GM12874 (cell line): ENCODE measurements around the gene ADAM8.

Experiments
- TF ChIP-seq, protein P1 (sequence below): IDR thresholded peaks from 2 replicates; pipeline ENCODE4 v1.5.1; 2011; ENCODE audit warnings: low read depth, mild to moderate bottlenecking, control low read depth, low read length, moderate library complexity; ENCODE audit not compliant: insufficient read depth

The ADAM8 gene

DNA sequence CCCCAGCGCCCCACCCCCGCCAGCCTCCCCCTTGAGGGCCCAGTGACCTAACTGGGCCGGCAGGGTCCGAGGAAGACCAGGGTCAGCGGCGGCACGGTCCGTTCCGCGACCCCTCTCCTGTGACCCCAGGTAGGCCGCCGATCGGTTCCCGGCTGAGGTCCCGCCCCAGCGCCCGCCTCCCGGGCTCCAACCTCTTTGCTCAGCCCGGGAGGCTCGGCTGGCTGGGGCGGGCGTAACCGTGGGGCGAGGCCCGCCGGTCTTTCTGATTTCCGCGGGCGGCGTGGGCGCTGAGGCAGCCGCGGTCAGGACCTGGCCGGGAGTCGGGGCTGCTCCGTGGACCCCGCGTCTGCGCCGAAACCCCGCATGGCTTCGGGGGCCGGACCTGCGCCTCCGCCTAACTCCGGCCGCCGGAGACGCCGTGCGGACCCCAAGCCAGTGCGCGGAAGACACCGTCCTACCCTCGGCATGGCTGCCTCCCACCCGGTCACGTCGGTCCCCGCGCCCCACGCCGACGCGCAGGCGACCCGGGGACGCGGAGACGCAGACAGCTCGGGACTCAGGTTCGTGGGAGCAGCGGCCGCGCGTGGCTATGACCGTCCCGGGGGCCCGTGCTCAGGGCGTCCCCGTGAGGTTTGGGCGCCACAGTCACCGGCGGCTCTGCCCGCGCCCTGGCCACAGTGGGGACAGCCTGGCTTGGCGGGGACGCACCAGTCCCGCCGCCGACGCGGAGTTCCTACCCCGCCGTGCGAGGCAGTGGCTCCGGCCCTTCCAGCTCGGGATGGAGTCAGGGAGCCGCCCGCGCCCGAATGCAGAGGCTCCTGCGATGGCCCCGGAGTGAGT is 40.0 kb downstream of the ADAM8 start:
- TF ChIP-seq, protein P1, sequence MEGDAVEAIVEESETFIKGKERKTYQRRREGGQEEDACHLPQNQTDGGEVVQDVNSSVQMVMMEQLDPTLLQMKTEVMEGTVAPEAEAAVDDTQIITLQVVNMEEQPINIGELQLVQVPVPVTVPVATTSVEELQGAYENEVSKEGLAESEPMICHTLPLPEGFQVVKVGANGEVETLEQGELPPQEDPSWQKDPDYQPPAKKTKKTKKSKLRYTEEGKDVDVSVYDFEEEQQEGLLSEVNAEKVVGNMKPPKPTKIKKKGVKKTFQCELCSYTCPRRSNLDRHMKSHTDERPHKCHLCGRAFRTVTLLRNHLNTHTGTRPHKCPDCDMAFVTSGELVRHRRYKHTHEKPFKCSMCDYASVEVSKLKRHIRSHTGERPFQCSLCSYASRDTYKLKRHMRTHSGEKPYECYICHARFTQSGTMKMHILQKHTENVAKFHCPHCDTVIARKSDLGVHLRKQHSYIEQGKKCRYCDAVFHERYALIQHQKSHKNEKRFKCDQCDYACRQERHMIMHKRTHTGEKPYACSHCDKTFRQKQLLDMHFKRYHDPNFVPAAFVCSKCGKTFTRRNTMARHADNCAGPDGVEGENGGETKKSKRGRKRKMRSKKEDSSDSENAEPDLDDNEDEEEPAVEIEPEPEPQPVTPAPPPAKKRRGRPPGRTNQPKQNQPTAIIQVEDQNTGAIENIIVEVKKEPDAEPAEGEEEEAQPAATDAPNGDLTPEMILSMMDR, result no peak

DNA sequence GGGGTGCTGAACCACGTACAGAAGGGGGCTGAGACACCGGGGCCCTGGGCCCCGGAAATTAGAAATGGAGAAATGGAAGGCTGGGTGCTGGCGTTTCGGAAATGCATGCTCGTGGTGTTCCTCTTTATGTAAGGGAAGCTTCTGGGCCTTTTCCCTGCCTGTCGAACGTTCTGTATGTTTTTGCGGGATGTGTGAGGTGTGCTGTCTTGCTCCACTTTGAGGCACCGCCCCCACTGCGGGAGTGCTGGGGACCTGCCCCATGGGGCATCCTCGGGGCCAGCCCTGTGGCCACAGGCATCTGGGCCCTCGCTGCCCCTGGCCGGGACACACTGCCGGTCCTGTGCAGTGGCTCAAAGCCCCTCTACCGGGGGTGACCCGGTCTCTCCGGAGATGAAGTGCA is 40.7 kb downstream of the ADAM8 start:
- TF ChIP-seq, protein P1, result no peak

DNA sequence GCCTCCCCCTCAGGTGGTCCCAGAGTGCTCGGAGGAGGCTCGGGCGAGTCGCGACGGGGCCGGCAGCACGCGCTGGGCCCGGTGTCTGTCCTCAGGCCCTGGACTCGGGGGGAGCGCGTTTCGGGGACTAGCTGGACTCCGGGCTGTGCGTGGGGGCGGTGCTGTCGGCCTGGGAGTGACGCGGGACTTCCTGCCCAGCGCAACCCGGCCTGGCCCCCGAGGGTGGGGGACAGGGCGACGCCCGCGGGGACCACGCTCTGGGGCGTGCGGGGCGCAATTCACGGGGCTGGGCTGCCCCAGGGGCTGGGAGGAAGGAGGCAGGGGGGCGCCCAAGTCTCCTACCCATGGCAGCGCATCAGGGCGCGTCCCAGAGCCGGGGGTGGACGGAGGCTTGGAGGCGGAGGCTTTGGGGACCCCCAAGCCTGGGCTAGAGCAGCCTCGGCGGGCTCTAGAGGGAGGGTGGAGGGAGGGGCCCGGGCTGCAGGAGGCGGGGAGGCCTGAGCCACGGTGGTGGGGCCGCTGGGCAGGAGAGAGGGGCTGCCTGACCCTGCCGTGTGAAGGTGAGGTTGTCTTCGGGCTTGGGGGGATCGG is 41.3 kb downstream of the ADAM8 start:
- TF ChIP-seq, protein P1, result no peak

DNA sequence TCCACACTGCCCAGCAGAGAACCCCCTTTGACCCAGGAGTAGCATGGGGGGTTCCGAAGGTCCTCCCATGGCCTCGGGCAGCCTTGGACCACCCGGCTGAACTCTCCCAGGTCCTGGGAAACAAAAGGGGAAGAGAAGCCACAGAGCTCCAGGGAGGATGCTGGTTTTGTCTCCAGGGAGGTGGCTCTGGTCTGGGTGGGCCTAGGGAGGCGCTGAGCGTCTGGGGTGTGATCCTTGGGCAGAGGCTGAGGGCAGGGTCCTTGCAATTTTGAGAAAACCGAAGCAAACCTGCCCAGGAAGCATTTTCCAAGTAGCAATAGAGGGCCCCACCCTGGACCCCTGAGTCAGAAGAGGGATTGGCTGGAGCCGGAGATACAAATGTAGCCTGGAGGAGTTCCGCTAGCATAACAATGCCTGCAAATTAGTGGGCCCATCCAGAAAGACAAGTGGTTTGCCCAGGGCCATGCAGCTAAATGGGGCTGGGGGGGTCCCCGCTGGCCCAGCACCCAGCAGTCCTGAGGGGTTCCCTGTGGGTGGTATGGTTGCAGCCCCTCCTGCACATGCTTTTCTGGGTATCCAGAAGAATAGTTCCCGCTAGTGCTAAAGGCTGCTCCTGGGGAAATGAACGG is 44.6 kb downstream of the ADAM8 start:
- TF ChIP-seq, protein P1, result no peak

DNA sequence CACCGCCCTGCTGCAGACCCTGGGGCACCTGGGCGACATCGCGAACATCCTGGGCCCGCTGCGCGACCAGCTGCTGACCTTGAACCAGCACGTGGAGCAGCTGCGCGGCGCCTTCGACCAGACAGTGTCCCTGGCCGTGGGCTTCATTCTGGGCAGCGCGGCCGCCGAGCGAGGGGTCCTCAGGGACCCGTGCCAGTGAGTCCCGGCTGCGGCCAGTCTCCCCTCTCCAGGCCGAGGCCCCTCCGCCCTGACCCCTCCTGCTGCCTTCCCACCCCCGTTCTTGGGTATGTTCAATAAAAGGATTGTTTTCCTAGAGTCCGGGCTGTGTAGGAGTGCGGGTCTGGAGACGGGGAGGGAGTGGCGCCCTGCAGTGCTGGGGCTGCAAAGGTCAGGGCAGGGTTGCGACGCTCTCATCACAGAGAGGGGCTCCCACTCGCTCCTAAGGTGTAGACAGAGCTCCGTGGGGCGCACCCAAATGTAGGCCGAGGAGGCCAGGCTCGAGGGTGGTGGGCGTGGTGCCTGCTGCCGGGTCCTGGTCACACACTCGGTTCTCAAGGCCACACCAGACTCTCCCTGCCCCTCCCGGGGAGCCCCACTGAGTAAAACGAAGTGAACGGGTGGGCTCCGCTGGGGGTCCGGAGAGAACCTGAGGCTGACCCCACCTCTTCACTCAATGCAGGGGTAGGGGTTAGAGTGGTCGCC is 45.3 kb downstream of the ADAM8 start:
- TF ChIP-seq, protein P1, result no peak

DNA sequence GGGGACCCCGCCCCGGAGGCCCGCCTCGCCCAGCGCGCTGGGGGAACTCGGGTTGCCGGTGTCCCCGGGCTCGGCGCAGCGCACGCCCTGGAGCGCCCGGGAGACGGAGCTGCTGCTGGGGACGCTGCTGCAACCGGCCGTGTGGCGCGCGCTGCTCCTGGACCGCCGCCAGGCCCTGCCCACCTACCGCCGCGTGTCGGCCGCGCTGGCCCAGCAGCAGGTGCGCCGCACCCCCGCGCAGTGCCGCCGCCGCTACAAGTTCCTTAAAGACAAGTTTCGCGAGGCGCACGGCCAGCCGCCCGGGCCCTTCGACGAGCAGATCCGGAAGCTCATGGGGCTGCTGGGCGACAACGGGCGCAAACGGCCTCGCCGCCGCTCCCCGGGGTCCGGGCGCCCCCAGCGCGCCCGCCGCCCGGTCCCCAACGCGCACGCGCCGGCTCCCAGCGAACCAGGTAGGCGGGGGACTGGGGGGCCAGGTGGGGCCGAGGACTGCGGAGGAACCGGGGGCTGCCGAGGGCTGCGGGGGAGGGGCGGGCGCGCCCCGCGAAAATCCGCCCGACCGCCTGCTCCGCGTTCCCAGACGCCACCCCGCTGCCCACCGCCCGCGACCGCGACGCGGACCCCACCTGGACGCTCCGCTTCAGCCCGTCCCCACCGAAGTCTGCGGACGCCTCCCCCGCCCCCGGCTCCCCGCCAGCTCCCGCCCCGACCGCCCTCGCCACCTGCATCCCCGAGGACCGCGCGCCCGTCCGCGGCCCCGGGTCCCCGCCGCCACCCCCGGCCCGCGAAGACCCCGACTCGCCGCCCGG is 46.1 kb downstream of the ADAM8 start:
- TF ChIP-seq, protein P1, result no peak
